Esophagus (tissue), 2 donors: ENCODE measurements around the gene EHD3. TPM values are rescaled to one million over a fixed set of nuclear protein-coding genes. Genes with fewer than 3 reads are reported as not detected.

ENCODE experiments used
- H3K27ac ChIP-seq, 2 donors: one replicate each; pipeline ENCODE4 v1.5.1; 2013; ENCODE audit warnings: low read depth in 2 of 2, mild to moderate bottlenecking in 2 of 2, inconsistent platforms in 1 of 2, low read length in 1 of 2, moderate library complexity in 1 of 2
- H3K27me3 ChIP-seq, 2 donors: one replicate each; pipeline ENCODE4 v1.6.1; 2013; ENCODE audit warnings: low read length in 2 of 2, control low read depth in 1 of 2, mild to moderate bottlenecking in 1 of 2; ENCODE audit not compliant: insufficient read depth in 2 of 2, control insufficient read depth in 1 of 2
- H3K36me3 ChIP-seq, 2 donors: one replicate each; pipeline ENCODE4 v1.6.1; 2013; ENCODE audit warnings: low read length in 1 of 2; ENCODE audit not compliant: control insufficient read depth in 2 of 2, insufficient read depth in 2 of 2
- H3K4me1 ChIP-seq, 2 donors: one replicate each; pipeline ENCODE4 v1.6.1; 2013; ENCODE audit warnings: low read length in 1 of 2; ENCODE audit not compliant: control insufficient read depth in 2 of 2, insufficient read depth in 2 of 2
- H3K4me3 ChIP-seq, 2 donors: one replicate each; pipeline ENCODE4 v1.5.1; 2013; ENCODE audit warnings: low read length in 2 of 2, mild to moderate bottlenecking in 2 of 2, low read depth in 1 of 2, moderate library complexity in 1 of 2
- H3K9me3 ChIP-seq, 2 donors: one replicate each; pipeline ENCODE4 v1.6.1; 2013; ENCODE audit warnings: mild to moderate bottlenecking in 2 of 2, low read depth in 1 of 2, low read length in 1 of 2, moderate library complexity in 1 of 2; ENCODE audit not compliant: control insufficient read depth in 2 of 2, insufficient read depth in 1 of 2
- WGBS, 2 donors: extraction: QIAGEN DNeasy Blood & Tissue Kit; methylation state at CpG; one replicate each; pipeline ENCODE4 v1.1.7; 2013; 5-methylcytosine and 5-hydroxymethylcytosine counted together
- polyA plus RNA-seq, 2 donors: library from polyadenylated mRNA; stranded (reverse); fragments of 200-250 nt; gene quantifications; one replicate each; pipeline ENCODE4 v1.2.3, GENCODE V29; 2013
- donor health status: healthy with polysubstance abuse.
- donor health status: Bipolar disorder and iron deficiency.

The EHD3 gene
- polyA plus RNA-seq, 2 donors = 24.1 to 27.4 TPM

- no peaks in the 10 kb centered on the region for H3K9me3 ChIP-seq
- 70 to 88% methylated on average over 3 of the region's 3 CpGs for WGBS, 2 donors
These were observed 28.3 kb upstream of the EHD3 start for GRCh38 chr2:31205613-31206012.

GRCh38 chr2:31207790-31208189 is 26.2 kb upstream of the EHD3 start:
- Histone ChIP-seq H3K4me1 (no peaks in the 10 kb centered on the region), H3K36me3 (peaks cover 0 to 3% of the 10 kb centered on the region in 2 donors), H3K27ac (peak overlapping the region in 1 of 2 donors; percentile 79), H3K4me3 (no peak overlapping the region), H3K9me3 (no peaks in the 10 kb centered on the region), H3K27me3 (peaks cover 0 to 4% of the 10 kb centered on the region in 2 donors)
- WGBS, 2 donors = 26 to 35% methylated on average over 2 of the region's 2 CpGs

More at GRCh38 chr2:31205613-31206012, 28.3 kb upstream of the EHD3 start:
- H3K4me3 ChIP-seq = no peak overlapping the region
- peaks cover 0 to 4% of the 10 kb centered on the region in 2 donors for H3K27me3 ChIP-seq
- no peaks in the 10 kb centered on the region for H3K4me1 ChIP-seq
- H3K27ac ChIP-seq = peak overlapping the region in 1 of 2 donors; percentile 6
- H3K36me3 ChIP-seq = peaks cover 0 to 8% of the 10 kb centered on the region in 2 donors

GRCh38 chr2:31208240-31208639 is 25.7 kb upstream of the EHD3 start:
- no peak overlapping the region for H3K4me3 ChIP-seq
- H3K27ac ChIP-seq = peak overlapping the region; percentile 52 to 79
- peaks cover 0 to 4% of the 10 kb centered on the region in 2 donors for H3K27me3 ChIP-seq
- no peaks in the 10 kb centered on the region for H3K4me1 ChIP-seq
- peaks cover 0 to 3% of the 10 kb centered on the region in 2 donors for H3K36me3 ChIP-seq
- no peaks in the 10 kb centered on the region for H3K9me3 ChIP-seq
- 97% methylated on average over 1 of the region's 1 CpG for WGBS, 2 donors

GRCh38 chr2:31212659-31213600 is 21.0 kb upstream of the EHD3 start:
- 73 to 80% methylated on average over 9 of the region's 9 CpGs for whole genome bisulfite sequencing, 2 donors

GRCh38 chr2:31213601-31214443 is 20.1 kb upstream of the EHD3 start:
- H3K27me3 ChIP-seq = no peaks in the 10 kb centered on the region
- no peaks in the 10 kb centered on the region for H3K9me3 ChIP-seq
- peak overlapping the region in 1 of 2 donors; percentile 7 for H3K4me3 ChIP-seq
- no peaks in the 10 kb centered on the region for H3K36me3 ChIP-seq
- 20 to 74% methylated on average over 4 of the region's 4 CpGs for WGBS, 2 donors
- H3K27ac ChIP-seq = peak overlapping the region in 1 of 2 donors; percentile 15
- peaks cover 0 to 6% of the 10 kb centered on the region in 2 donors for H3K4me1 ChIP-seq

More at GRCh38 chr2:31212659-31213600, 21.0 kb upstream of the EHD3 start:
- Histone ChIP-seq H3K27ac (no peak overlapping the region), H3K4me1 (peaks cover 0 to 3% of the 10 kb centered on the region in 2 donors), H3K27me3 (no peaks in the 10 kb centered on the region), H3K36me3 (no peaks in the 10 kb centered on the region), H3K4me3 (no peak overlapping the region), H3K9me3 (no peaks in the 10 kb centered on the region)

GRCh38 chr2:31214444-31214915 is 19.5 kb upstream of the EHD3 start:
- Histone ChIP-seq H3K27ac (no peak overlapping the region), H3K4me1 (peaks cover 0 to 13% of the 10 kb centered on the region in 2 donors), H3K36me3 (no peaks in the 10 kb centered on the region), H3K9me3 (no peaks in the 10 kb centered on the region), H3K4me3 (peak overlapping the region in 1 of 2 donors; percentile 7), H3K27me3 (no peaks in the 10 kb centered on the region)
- 90 to 92% methylated on average over 8 of the region's 8 CpGs for WGBS, 2 donors

GRCh38 chr2:31216734-31217133 is 17.2 kb upstream of the EHD3 start:
- Histone ChIP-seq H3K36me3 (no peaks in the 10 kb centered on the region), H3K4me3 (peak overlapping the region; percentile 34 to 38), H3K27me3 (no peaks in the 10 kb centered on the region), H3K27ac (peak overlapping the region in 1 of 2 donors; percentile 26), H3K9me3 (no peaks in the 10 kb centered on the region), H3K4me1 (peaks cover 0 to 13% of the 10 kb centered on the region in 2 donors)
- 76 to 78% methylated on average over 5 of the region's 5 CpGs for WGBS, 2 donors

- no peaks in the 10 kb centered on the region for H3K27me3 ChIP-seq
- peak within 1 kb of the TSS; percentile 42 to 48 for H3K27ac ChIP-seq
- 55 to 78% methylated on average over 6 of the region's 6 CpGs for WGBS, 2 donors
- H3K36me3 ChIP-seq = no peaks in the 10 kb centered on the region
- peak within 1 kb of the TSS; percentile 34 to 38 for H3K4me3 ChIP-seq
- H3K4me1 ChIP-seq = peaks cover 0 to 13% of the 10 kb centered on the region in 2 donors
- H3K9me3 ChIP-seq = no peaks in the 10 kb centered on the region
These were observed 16.3 kb upstream of the EHD3 start, which contains the start of gene CAPN14 for GRCh38 chr2:31217465-31218200. Gene CAPN14 (minus strand): TSS chr2:31217515. CDS start chr2:31205447, 12,068 bp downstream.
